ENCODE results near the gene ADCY7.
A peak's percentile ranks its signal among the peaks of the same experiment; 100 is the strongest.

ADCY7 gene

DNA sequence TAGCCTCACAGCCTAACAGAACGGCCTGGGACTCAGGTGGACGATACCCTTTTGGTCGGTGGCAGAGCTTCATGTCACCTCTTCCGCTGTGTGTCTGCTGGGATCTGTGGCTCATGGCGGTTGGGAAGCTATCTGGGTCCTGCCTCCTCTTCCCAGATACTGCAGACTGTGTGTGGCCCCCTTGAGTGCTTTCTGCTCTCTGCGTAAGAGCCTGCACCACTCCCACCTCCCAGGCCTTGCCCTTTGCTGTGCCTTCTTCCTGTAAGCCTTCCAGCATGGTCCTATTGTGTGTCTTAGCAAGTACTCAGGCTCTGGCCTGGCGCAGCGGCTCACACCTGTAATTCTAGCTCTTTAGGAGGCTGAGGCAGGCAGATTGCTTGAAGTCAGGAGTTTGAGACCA lies 17.5 kb upstream of the ADCY7 start:
- DNase-seq (ENCODE audit: low spot score) = no peak

DNA sequence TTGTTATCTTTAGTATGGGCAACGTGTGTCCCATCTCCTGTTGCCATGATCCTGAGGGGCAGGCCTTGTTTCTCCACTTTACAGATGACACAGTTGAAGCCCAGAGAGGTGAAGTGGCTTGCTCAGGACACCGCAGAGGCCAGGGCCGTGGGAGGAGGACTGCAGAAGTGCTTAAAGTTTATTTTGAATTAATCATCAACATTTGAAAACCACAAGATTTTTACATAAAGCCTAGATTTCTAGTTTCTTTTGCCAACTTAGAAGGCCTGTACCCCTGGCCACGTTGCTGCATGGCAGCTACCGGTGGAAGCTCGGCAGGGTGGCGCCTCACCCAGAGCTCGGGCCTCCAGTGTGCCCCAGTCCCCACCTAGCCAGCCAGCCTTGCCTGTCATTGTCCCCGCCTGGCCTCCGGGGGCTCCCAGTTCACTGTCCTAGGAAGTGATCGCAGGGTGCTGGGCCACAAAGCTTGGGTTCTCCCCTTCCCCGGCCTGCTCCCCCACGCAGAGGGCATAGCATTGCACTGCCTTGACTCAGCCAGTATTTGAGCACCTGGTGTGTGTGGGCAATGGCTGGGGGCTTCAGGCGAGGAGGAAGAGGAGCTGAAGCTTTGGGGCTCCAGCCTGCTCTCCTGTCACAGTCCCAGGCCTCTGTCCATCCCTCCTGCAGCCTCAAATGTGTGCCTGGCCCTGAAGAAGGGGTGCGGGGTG lies 14.8 kb upstream of the ADCY7 start:
- peak; percentile 20 for DNase-seq (ENCODE audit: low spot score)

DNA sequence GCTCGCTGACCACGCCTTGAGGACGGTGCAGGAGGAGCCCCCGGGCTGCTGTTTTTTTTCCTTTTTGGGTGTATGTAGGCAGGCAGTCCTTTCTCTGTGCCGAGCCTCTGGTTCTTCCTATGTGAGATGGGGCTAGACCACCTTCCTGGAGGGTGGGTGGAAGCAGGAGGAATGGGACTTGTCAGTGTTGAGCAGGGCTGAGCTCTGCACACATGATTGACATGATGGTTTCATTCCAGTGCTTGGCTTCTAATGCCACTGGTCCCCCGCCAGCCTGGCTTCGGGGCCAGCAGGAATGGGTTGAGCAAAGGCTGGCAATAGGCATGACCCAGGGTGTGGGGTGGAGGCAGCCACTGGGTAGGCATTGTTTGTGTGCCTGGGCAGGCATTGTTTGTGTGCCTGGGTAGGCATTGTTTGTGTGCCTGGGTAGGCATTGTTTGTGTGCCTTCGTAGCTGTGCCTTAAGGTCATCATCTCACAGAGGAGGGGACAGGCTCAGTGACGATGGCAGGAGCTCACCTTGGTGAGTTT lies 14.2 kb upstream of the ADCY7 start:
- DNase-seq (ENCODE audit: low spot score) = no peak

DNA sequence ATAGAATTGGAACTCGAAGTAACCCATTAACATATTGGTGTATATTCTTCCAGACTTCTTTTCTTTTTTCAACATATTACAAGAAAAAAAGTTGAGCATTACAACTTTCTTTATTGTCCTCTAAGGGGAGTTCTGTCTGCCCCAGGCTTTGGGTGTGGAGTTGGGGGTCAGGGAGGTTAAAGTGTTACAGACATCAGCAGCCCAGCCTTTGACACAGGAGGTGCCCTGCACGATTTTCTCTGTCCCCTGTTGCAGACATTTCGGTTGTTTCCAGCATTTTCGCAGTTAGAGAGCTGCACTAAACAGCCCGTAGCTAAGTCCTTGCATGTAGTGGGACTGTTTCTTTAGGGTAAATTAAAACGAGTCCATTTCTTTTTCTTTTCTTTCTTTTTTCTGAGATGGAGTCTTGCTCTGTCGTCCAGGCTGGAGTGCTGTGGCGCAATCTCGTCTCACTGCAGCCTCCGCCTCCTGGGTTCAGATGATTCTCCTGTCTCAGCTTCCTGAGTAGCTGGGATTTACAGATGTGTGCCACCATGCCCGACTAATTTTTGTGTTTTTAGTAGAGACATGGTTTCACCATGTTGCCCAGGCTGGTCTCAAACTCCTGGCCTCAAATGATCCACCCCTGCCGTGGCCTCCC lies 13.4 kb upstream of the ADCY7 start:
- no peak for DNase-seq (ENCODE audit: low spot score)

DNA sequence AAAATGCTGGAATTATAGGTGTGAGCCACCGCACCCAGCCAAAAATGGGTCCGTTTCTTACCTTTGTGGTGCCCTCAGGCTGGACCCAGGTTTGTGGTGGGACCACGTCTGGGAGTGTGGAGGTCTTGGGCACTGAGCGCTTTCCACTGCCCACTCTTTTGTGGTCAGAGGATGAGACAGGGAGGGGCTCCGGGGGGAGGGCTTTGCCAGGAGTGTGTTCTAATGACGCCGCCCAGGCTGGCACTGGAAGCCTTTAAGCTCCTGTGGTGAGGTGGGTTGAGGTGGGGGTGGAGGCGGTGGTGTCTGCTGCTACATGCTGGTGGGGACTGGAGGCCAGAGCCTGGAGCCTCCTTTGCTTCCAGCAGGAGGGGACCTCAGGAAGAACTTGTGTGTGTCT lies 12.8 kb upstream of the ADCY7 start:
- DNase-seq (ENCODE audit: low spot score) = peak; percentile 20

DNA sequence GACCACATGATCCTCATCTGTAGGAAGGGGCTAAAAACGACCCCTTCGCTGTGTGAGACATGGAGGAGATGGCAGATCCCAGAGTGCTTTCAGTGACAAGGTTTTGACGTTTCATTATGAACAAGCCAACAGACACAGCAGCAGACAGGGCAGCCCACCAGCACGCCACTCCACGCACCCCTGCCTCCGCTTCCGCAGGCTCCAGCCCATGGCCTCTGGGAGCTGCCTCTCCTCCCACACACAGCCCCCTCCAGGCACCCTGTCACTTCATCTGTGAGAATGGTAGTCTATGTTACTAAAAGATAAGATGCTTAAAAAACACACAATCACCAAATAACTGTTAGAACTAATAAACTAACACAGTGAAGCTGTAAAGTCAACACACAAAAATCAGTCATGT lies 12.3 kb upstream of the ADCY7 start:
- no peak for DNase-seq (ENCODE audit: low spot score)

DNA sequence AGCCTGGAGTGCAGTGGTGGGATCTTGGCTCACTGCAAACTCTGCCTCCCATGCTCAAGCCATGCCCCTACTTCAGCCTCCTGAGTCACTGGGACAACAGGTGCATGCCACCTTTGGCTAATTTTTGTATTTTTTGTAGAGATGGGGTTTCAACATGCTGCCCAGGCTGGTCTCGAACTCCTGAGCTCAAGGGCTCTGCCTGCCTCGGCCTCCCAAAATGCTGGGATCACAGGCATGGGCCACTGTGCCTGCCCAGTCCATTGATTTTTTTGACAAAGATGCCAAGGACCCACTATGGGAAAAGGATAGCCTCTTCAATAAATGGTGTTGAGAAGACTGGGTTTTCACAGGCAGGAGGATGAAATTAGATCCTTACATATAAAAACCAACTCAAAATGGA lies 10.8 kb upstream of the ADCY7 start:
- DNase-seq (ENCODE audit: low spot score) = no peak

DNA sequence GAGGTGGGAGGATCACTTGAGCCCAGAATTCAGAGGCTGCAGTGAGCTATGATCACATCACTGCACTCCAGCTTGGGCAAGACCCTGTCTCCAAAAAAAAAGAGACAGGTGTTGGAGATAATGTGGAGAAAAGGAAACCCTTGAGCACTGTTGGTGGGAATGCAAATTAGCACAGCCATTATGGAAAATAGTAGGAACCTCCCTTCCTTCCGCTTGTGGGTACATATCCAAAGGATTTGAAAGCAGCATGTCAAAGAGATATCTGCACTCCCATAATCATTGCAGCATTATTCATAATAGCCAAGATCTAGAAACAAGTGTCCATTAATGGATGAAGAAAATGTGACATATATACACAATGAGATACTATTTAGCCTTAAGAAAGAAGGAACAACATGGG lies 9.7 kb upstream of the ADCY7 start:
- DNase-seq (ENCODE audit: low spot score) = no peak

DNA sequence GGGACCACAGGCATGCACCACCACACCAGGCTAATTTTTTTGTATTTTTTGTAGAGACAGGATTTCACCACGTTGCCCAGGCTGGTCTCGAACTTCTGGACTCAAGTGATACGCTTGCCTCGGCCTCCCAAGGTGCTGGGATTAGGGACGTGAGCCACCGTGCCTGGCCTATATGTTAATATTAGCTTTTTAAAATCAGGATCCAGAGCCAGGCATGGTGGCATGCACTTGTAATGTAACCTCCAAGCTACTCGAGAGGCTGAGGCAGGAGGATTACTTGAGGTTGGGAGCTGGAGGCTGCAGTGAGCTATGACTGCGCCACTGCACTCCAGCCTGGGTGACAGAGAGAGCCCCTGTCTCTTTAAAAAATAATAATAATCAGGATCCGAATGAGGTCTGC lies 8.5 kb upstream of the ADCY7 start:
- DNase-seq (ENCODE audit: low spot score) = no peak

DNA sequence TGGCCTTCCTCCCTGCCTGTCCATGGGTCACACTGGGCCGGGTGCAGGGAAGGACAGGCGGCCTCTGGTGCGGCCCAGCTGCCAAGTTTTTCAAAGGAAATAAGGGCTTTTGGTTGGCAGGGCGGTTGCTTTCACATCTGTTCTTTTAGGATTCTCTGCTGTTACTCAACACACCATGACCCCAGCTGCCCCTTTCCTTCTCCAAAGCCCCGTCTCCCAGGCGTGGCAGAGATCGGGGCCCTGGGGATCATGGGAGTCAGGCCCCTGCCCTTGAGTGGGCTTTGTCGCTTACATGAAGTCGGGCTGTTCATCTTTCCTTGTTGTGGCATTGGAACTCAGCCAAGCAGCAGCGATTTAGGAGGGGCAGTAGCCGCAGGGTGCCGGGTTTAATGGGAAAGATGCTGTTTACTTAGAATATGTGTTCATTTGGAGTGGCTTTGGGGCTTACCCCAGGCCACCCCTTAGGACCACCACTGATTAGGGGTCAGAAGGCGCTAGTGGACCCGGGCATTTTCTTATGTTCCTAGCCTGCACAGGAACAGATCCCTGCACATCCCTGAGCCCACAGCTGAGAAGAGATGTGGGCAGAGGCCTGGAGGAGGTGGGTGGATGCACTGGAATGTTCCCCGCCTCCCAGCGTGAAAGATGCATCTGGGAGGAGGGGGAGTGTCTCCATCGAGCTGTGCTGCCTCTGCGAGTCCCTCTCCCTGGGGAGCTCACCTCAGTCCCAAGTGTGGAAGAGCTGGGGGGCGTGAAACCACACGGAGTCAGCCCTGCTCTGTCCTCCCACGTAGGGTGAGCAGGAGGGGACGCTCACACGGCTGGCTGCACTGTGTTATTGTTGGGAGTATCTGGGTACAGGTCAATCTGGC lies 6.8 kb upstream of the ADCY7 start:
- DNase-seq (ENCODE audit: low spot score) = peak; percentile 11

DNA sequence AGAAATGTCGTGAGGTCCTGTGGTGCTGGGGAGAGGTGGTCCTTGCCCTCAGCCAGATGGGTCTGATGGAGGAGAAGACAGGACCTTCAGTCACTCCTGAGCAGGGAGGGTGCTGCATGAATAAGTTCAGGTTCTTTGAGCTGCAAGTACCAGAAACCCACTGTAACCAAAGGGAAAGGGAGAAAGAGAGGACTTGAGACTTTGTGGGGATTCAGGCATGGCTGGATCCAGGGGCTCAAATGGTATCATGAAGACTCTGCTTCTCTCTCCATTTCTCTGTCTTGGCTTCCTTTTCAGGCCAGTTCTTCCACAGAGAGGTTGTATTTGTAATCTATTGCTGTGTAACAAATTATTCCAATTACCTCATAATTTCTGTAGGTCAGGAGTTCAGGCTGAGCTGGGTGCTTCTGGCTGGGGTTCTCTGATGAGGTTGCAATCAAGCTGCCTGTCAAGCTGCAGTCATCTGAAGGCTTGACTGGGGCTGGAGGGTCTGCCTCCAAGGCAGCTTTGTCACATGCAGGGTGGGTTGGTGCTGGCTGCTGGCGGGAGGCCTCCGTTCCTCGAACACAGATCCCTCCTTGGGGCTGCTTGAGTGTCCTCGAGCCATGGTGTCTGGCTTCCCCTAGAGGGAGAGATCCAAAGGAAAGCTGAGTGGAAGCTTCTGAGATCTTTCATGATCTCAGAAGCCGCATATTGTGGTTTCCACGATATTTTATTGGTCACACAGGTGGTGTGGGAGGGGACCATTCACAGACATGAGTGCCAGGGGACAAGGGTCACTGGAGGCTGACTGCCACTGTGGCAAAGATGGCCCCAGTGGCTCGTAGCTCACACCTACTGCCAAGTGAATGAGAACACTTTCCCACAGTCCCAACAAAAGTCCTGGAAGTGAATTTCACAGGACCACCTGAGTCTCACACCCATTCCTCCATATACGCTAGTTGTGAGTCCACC lies 5.9 kb upstream of the ADCY7 start:
- no peak for DNase-seq (ENCODE audit: low spot score)

DNA sequence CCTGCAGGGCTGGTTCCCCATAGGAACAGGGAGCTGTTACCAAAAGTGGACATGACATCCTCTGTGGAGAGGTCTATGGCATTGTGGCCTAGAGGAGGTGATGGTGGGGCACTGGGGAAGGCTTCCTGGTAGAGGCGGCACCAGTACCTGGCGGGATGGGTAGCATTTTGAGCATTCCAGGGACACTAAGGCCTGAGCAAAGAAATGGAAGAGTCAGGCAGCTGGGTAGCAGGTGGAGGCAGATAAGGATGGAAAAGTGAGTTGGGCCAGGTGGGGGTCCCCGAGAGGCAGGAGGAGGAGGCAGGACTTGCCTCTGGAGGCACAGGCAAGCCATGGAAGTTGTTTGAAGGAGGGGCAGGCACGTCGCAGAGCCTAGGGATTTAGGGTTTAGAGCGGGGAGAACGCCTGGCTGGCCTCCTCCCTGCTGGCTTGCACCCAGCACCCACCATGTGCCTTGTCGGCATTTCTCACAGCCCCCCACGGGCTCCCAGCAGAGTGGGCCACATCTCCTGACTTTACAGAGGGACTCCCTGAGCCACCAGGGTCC lies 5.1 kb upstream of the ADCY7 start:
- DNase-seq (ENCODE audit: low spot score) = peak; percentile 7

DNA sequence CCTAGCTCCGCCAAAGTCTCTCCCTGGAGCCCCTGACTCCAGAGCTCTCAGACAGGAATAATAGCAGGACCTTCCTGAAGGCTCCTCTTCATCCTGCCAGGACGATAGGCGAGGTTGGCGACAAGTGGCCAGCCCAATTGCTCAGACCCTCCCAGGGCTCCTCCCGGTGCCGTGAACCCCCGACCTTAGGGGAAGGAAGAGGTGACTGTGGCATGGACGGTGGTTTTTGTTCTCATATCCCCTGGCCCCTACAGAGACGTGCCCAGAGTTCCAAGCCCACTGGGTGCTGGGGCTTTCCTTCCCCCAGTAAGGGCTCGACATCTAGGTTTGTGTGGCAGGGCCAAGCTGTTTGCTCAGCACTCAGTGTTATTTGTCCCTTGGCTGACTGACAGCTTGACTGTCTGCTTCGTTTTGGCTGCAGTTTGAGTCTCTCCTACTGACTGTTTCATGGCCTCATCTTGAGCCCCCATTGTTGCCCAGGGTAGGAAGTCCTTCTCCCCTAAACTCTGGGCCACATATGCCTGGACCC lies 4.6 kb upstream of the ADCY7 start:
- DNase-seq (ENCODE audit: low spot score) = peak; percentile 6

DNA sequence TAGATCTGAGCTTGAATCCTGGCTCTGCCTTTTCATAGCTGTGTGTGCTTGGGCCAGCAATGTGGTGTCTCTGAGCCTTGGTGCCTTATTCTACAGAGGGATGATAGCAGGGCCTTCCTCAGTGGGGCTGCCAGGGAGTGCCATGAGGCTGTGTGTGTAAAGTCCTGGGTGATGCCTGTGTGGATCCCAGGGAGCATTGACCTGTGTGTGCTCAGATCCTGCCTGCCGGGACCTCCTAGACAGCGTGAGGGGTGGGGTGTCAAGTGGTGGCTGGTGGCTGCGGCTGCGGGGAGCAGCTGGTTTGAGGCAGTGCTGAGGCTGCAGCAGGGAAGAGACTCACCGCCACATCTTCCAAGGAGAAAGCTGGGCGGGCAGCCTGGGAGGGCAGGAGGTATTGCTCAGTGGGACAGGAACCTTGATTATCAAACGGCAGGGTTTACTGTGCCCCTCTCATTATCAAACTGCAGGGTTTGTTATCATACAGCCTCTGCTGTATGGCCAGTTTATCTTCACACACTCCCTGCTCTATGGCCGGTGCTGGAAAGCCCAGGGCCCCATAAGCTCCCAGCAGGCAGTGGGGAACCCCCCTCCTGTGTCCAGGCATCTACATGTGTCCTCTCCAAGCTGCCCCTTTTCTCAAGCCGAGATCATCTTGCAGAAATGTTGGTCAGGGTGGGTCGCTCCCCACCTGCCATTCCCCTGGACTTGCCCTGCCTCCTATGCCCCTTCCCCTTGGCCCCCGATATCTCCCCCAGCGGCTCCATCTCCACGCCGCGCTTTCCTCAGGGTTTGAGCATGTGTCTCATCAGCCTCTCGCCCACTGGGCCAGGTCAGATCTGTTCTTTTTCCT lies 3.1 kb upstream of the ADCY7 start:
- no peak for DNase-seq (ENCODE audit: low spot score)

DNA sequence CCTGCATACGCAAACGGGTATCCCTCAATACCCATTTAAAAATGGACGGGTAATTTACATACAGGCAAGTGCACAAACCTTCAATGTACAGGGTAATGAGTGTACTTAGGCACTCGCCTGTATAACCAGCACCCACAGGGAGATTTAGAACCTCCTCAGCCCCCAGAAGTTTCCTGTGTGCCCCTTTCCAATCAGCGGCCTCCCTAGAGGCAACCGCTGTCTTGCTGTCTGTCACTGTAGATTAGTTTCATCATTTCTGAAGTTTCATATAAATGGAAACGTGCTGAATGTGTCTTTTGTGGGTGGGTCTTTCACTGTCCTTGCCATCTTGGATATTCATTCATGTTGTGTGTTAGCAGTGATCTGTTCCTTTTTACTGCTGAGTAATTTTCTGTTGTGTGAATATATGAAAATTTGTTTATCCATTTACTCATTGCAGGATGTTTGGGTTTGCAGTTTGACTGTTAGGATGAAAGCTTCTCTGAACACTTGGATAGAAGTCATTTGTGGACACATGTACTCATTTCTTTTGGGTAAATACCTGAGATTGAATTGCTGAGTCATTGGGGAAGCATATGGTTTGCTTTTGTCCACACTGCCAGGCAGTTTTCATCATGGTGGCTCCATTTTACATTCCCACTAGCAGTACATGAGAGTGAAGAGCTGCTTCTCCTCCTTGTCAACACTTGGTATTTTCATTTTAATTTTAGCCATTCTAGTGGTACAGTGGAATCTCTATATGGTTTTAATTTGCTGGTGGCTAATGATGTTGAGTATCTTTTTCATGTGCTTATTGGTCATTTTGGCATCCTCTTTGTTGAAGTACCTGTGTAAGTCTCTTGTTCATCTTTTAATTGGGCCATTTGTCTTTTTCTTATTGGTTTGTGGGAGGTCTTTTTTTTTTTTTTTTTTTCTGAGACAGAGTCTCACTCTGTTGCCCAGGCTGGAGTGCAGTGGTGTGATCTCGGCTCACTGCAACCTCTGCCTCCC lies 2.1 kb upstream of the ADCY7 start:
- DNase-seq (ENCODE audit: low spot score) = no peak

DNA sequence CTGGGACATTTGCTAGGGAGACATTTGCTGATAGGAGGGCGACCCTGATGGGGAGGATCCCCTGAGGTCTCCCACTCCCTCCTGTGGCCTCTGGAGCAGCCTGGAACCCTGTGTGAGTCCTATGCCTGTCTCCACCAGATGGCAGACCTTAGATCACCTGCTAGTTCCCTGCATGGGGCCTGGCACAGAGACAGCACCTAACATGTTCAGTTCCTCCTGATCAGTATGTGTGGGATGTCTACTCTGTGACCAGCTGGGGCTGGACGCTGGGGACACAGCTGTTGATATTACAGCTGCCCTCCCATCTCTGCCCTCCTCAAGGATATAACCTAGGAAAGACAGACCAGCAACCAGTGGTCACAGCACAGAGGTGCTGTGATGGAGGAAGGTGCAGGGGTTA lies 1.1 kb upstream of the ADCY7 start:
- DNase-seq (ENCODE audit: low spot score) = peak; percentile 24

DNA sequence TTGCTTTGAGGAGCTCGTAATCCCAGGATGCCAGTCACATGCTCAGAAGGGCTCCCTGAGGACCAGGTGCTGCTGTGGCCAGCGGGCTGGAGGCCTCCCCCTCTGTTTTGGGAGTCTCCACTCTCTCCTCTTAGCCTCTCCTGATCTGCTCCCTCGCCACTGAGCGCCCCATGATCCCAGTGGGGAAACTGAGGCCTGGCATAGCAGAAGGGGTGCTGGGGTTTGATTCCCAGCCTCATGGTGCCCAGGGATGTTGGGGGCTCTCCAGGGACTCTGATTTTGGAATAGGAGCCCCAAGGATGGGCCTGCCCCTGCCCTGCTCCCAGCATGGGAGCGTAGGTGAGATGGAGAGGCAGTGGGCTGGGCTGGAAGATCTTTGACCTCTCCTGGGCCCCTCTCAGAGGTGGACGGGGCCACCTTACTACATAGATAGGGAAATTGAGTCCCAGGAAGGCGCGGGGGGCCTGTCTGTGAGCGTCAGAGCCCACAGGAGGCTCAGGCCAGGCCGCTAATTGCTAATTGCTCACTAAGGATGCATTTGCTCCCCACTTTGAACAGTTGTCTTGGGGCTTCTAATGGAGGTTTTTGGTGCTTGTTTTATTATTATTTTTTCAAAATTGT lies 525 bp upstream of the ADCY7 start:
- DNase-seq (ENCODE audit: low spot score) = no peak

DNA sequence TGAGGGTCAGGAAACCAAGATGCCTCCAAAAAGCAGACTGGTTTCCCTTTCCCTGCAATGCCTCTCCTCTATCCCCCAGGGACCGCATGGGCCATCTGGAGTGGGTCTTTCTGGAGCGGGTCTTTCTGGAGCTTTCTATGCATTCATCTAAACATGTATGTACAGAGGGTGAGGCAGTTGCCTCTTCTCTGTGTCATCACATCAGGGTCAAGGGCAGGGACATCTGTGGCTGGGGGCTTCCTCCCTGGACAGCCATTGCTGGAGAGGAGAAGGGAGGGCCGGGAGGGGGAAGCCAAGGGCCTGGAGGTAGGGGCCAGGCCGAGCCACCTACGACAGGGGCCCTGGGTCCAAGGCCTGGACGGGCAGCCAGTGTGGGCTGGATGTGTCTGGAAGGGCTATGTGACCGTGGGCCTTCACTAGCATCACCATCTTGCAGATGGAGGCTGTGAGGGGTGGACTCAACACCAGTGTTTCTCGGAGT lies 840 bp downstream of the ADCY7 start:
- DNase-seq (ENCODE audit: low spot score) = no peak
